Measurements from ENCODE around the gene E4F1. TPM values are rescaled to one million over a fixed set of nuclear protein-coding genes. Genes with fewer than 3 reads are reported as not detected.

E4F1 gene
- total and polyA plus RNA-seq, 2 of the 8 experiments (the other 6 are each of a cell fraction or from before 2014, with no cell fraction given), result 22.2 to 27.0 TPM

DNA sequence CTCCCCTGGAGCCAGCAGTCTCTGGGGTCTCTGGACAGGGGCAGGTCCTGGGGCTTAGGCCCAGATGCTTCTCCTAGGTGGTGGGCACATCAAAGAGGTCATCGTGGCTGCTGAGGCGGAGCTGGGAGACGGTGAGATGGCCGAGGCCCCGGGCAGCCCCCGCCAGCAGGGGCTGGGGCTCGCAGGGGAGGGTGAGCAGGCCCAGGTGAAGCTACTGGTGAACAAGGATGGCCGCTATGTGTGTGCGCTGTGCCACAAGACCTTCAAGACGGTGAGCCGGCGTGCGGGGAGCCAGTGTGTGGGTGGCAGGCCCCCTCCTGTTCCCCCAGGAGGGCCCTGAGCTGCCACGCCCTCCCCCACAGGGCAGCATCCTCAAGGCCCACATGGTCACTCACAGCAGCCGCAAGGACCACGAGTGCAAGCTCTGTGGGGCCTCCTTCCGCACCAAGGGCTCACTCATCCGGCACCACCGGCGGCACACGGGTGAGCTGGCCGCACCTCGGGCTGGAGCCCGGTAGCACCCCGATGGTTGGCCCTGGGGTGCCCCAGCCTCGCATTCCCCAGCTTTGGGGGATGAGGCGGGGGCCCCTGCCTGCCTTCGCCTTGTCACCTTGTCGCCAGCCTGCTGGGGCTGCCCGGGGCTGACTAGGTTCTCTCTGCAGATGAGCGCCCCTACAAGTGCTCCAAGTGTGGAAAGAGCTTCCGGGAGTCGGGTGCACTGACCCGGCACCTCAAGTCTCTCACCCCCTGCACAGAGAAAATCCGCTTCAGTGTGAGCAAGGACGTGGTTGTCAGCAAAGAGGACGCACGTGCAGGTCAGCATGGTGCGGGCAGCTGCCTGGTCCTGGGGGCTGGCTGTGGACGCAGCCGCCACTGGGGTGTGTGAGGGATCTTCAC is 9.0 kb downstream of the E4F1 start:
- Histone ChIP-seq H3K36me3 (ENCODE audit: control insufficient read depth in 2 of 4, insufficient read depth in 4 of 4, low read length in 3 of 4) (peaks cover 3 to 55% (median 6%) of the 10 kb centered on the region in 4 experiments; a peak in 5 of 8 replicates), H3K23ac (ENCODE audit: insufficient read length) (no peak overlapping the region), H2BK20ac (ENCODE audit: low read length) (no peak overlapping the region), H4K91ac (replicated peaks; ENCODE audit: insufficient read length, low read length) (no peak overlapping the region), H2BK5ac (ENCODE audit: low read depth, low read length) (no peak overlapping the region), H2BK120ac (replicated peaks; ENCODE audit: low read depth, low read length) (no peak overlapping the region), H3K79me1 (ENCODE audit: low read depth, low read length) (no peaks in the 10 kb centered on the region), H3K27me3 (replicated peaks in 1 of 4; ENCODE audit: control insufficient read depth in 3 of 4, extremely low read depth in 1 of 4, insufficient read depth in 3 of 4, low read length in 3 of 4) (peaks cover 4 to 10% (median 8%) of the 10 kb centered on the region in 4 experiments; a peak in 6 of 7 replicates), H4K20me1 (replicated peaks in 1 of 2; ENCODE audit: control insufficient read depth in 1 of 2, insufficient read depth in 2 of 2, low read length in 2 of 2) (peaks cover 5 to 18% of the 10 kb centered on the region in 2 experiments), H2BK12ac (ENCODE audit: low read depth, low read length) (no peak overlapping the region), H3K56ac (replicated peaks; ENCODE audit: insufficient read length, low read depth, low read length) (no peak overlapping the region), H3K27ac (ENCODE audit: low read depth, low read length) (no peak overlapping the region), H3K14ac (ENCODE audit: insufficient read length) (no peak overlapping the region), H3K18ac (ENCODE audit: extremely low read depth, low read length) (no peak overlapping the region), H2BK15ac (ENCODE audit: low read length) (no peak overlapping the region), H4K5ac (ENCODE audit: insufficient read length, low read depth, low read length) (no peak overlapping the region), H3K9me3 (ENCODE audit: insufficient read depth in 2 of 2, low read depth in 1 of 2, low read length in 1 of 2) (no peaks in the 10 kb centered on the region), H3K4me1 (replicated peaks in 1 of 4; ENCODE audit: control insufficient read depth in 3 of 4, insufficient read depth in 4 of 4, low read length in 3 of 4) (peaks cover 0 to 7% (median 4%) of the 10 kb centered on the region in 4 experiments; a peak in 5 of 7 replicates), H3K4ac (replicated peaks; ENCODE audit: insufficient read length, low read depth, low read length) (no peak overlapping the region), H3K9ac (replicated peaks in 1 of 4; ENCODE audit: extremely low read depth in 1 of 4, low read depth in 3 of 4, low read length in 3 of 4) (no peak overlapping the region; a peak in 1 of 7 replicates), H2AK5ac (ENCODE audit: low read depth, low read length) (no peak overlapping the region), H2AFZ (ENCODE audit: low read length) (no peak overlapping the region), H3K79me2 (ENCODE audit: control insufficient read depth in 1 of 2, insufficient read depth in 2 of 2, low read length in 2 of 2) (peaks cover 0 to 4% of the 10 kb centered on the region in 2 experiments; a peak in 1 of 4 replicates), H4K8ac (ENCODE audit: extremely low read depth, insufficient read depth, low read length) (no peak overlapping the region), H3K4me3 (ENCODE audit: extremely low read depth in 1 of 4, insufficient read depth in 2 of 4, low read depth in 3 of 4, low read length in 4 of 4) (no peak overlapping the region), H3K4me2 (ENCODE audit: insufficient read depth in 1 of 2, low read depth in 2 of 2, low read length in 2 of 2) (no peak overlapping the region), H3K23me2 (ENCODE audit: low read depth, low read length) (peaks cover 10% of the 10 kb centered on the region; the same call in 1 of the 2 replicates)
- TF ChIP-seq POU5F1 (IDR thresholded peaks at IDR 0.05; ENCODE audit: low read depth, low read length) (no peak), CHD2 (IDR thresholded peaks at IDR 0.05; ENCODE audit: low read length) (no peak), SP2 (IDR thresholded peaks at IDR 0.05; ENCODE audit: low read length) (no peak), CTBP2 (IDR thresholded peaks at IDR 0.05; ENCODE audit: borderline replicate concordance, insufficient read depth, insufficient read length, low read length) (no peak), JUN (IDR thresholded peaks at IDR 0.05; ENCODE audit: low read depth, low read length) (no peak), TAF1 (IDR thresholded peaks at IDR 0.05; ENCODE audit: low read depth, low read length) (no peak)
- TF ChIP-seq, protein P1, sequence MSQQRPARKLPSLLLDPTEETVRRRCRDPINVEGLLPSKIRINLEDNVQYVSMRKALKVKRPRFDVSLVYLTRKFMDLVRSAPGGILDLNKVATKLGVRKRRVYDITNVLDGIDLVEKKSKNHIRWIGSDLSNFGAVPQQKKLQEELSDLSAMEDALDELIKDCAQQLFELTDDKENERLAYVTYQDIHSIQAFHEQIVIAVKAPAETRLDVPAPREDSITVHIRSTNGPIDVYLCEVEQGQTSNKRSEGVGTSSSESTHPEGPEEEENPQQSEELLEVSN (IDR thresholded peaks at IDR 0.05), result no peak
- ChIA-PET CTCF (ENCODE audit: partially characterized antibody) (interaction anchor here (1.4 to 2.5 kb wide), 2 partner anchors 15 to 37 kb away, joined by 5 to 7 read pairs; no protein-coding TSS in a partner anchor), POLR2A (ENCODE audit: partially characterized antibody) (interaction anchor here (1.0 to 3.1 kb wide), 10 partner anchors 7 to 77 kb away, joined by 3 to 14 read pairs (median 4); partner anchors contain the start of genes E4F1, ECI1, PGP and TRAF7)
- WGBS, 2 experiments (ENCODE audit: extremely low coverage in 1 of 2, insufficient coverage in 1 of 2, insufficient read length in 1 of 2, insufficient replicate concordance in 2 of 2, low coverage in 1 of 2, low lambda C conversion rate in 2 of 2, missing lambda C conversion rate in 1 of 2), result 92% methylated on average over 38 of the region's 41 CpGs; no CpG with 5 or more reads in 1 of the 2 experiments
- DNase-seq (ENCODE audit: low read depth in 1 of 2, low spot score in 2 of 2) (no peak), FAIRE-seq (no peak)
